Epithelial cell of esophagus (primary cell): Measurements from ENCODE around the gene ARSJ.

Experiments
- DNase-seq: peaks from one replicate; pipeline ENCODE4 v3.0.0; 2010; ENCODE audit warnings: low read depth
- H3K4me3 ChIP-seq: 2 replicates; pipeline ENCODE4 v1.5.1; 2011; ENCODE audit warnings: mild to moderate bottlenecking, low read length, control low read depth
- TF ChIP-seq, protein P1 (sequence below): IDR thresholded peaks from 2 replicates; pipeline ENCODE4 v1.5.1; 2011; ENCODE audit warnings: low read depth, mild to moderate bottlenecking, low read length, control low read depth, inconsistent platforms; ENCODE audit not compliant: insufficient read depth; ENCODE audit errors: missing control alignments

Gene ARSJ

DNA sequence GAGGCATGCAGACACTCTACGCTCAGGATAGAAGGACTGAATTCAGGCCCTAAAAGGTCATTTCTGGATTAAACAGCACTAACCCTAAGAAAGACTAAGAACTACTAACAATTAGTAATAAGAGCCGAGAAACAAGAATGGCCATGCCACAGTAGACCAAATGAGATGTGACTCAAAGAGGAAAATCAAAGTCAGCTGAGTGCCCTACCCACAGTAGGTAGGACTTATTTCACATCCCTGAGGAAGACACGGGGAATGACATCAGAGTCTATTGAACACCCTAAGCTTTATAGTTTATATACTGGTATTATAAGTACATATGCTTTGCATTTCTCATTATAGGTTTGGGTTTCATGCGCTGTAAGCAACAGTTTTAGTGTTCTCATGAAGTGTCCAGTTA is 2.7 kb upstream of the ARSJ start:
- DNase-seq: peak; percentile 81

DNA sequence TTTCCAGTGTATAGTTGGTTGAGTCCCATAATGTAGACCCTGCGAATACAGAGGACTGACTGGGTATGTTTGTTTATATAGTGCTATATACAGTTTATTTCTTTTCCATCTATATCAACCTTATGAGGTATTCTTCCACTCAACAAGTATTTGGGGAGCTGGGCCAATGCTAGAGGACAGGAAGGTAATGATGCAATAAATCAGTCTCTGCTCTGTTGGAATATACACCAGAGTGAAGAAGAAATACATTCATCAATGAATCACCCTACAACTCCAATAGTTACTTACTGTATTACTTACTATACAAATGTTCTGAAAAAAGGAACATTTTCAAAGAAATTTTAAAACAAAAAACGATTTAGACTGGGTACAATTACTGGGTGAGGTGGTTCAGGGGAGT is 2.1 kb upstream of the ARSJ start:
- H3K4me3 ChIP-seq: no peak overlapping the region
- TF ChIP-seq, protein P1, sequence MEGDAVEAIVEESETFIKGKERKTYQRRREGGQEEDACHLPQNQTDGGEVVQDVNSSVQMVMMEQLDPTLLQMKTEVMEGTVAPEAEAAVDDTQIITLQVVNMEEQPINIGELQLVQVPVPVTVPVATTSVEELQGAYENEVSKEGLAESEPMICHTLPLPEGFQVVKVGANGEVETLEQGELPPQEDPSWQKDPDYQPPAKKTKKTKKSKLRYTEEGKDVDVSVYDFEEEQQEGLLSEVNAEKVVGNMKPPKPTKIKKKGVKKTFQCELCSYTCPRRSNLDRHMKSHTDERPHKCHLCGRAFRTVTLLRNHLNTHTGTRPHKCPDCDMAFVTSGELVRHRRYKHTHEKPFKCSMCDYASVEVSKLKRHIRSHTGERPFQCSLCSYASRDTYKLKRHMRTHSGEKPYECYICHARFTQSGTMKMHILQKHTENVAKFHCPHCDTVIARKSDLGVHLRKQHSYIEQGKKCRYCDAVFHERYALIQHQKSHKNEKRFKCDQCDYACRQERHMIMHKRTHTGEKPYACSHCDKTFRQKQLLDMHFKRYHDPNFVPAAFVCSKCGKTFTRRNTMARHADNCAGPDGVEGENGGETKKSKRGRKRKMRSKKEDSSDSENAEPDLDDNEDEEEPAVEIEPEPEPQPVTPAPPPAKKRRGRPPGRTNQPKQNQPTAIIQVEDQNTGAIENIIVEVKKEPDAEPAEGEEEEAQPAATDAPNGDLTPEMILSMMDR: no peak
- DNase-seq: peak; percentile 59

More for the DNA sequence above, 2.7 kb upstream of the ARSJ start:
- TF ChIP-seq, protein P1: no peak
- no peak overlapping the region for H3K4me3 ChIP-seq

DNA sequence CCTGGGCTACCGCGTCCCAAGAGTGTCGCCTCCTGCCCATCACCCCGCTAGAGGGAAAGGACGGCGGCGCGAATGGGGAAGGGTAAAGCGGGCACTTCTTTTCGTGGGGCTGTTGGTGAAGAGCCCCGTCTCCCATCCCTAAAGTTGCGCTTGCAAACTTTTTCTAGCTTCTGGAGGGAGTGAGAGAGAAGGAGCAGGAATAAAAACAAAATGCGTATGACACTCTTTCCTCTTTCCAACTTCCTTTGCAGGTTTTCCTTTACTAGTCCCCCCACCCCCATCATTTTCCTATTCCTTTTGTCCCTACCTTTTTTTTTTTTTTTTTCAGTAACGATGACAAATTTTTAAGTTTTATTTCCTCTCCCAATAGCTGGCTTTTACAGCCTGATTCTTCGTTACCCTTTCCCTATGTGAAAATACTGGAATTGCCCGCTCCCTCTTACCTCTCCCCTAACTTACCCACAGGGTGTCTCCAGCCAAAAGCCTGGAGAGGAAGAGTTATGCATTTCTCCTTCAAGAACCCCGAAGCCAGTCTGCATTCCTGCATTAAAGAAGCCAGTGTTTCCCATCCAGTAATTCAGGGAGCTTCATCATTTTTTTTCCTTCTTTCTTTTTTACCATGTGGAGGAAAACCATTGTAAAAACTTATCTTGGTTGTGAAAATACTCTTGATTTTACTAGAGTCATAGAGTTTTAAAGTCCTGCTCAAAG is 613 bp upstream of the ARSJ start:
- DNase-seq: no peak
- peak overlapping the region; percentile 86 for H3K4me3 ChIP-seq
- TF ChIP-seq, protein P1: no peak

DNA sequence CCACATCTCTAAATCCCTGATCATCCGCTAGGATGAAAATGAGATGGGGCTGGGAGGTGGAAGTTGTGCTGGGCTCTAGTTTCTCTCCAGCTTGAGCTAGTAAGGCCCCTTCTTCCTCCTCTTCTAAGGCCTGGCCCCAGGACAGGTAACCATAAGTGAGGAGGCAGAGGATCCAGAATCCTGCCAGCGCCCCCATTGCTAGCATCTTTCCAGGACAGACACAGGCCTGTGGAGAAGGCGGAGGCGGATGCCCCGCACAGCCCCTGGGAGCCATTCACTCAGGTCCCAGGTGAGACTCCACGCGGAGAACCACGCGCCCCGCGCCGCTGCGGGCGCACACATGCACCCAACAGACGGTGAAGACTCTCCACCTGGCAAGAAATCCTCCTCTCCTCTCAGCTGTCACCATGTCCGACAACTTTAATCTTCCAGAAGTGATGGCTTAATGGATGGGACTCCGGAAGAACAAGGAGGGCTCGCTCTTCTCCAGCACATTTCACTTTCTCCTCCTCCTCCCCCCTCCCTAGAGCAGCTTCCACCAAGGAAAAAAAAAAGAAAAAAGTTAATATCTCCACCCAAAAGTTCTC is 793 bp downstream of the ARSJ start:
- TF ChIP-seq, protein P1: no peak
- peak; percentile 46 for DNase-seq
- H3K4me3 ChIP-seq: peak overlapping the region; percentile 86

DNA sequence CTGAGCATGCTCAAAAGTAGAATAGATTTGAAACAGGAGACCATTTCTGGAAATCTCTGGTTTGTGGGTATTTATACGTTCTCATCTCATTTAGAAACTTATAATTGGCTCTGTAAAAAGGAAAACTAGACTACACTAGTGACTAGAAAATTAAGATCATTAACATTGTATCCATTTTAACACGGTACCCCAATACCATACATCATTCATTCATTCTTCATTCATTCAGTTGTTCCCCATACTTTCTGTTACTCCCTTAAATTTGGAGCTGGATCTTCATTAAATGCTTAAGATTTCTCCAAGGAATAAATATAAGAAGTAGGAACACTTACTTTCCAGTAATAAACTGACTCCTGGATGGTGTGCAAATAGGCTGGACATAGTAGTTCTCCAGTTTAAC is 1.3 kb downstream of the ARSJ start:
- no peak for DNase-seq
- H3K4me3 ChIP-seq: peak overlapping the region; percentile 86
- TF ChIP-seq, protein P1: no peak

DNA sequence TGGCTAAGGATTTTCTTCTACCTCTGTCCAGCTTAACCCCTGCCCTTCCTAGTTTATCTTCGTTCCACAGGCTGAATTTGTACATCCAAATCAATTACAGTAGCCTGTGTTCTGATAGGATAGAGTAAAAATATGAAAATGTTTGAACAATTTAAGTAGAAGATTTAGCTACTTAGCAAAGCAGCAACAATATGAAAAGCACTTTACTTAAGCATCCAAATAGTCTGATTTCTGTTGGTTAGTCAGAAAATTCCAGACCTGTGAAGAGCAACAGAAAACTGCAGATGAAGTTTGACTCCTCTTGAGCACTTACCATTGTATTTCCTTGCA is 2.0 kb downstream of the ARSJ start:
- TF ChIP-seq, protein P1: no peak
- no peak for DNase-seq
- H3K4me3 ChIP-seq: peak overlapping the region; percentile 86
